Inflammatory macrophage treated with lipopolysaccharide for 4 hours (primary cell): Measurements from ENCODE around the gene CTNNA2.

Source experiments
- DNase-seq: peaks from one replicate; pipeline ENCODE4 v3.0.0-alpha.2; 2020

Gene CTNNA2

DNA sequence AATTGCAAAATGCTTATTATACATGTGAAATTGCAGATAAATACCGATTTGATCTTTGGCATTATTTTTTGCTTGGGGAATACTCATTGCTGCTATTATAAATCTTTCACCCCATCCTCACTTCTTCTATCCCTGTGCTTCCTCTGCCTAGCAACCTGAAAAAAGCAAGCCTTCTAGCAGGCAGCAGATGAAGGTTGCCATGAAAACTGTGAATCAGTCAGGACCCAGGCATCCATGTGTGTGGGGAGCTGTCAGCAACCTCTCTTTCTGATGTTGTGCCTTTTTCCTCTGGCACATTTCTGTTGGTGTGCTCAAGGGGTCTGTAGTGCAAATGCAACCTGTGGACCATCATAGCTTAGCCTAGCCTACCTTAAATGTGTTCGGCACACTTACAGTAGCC lies 427.5 kb downstream of the CTNNA2 start:
- no peak for DNase-seq

- DNase-seq = no peak
These were observed 428.3 kb downstream of the CTNNA2 start for GRCh38 chr2:79941179-79941578.

GRCh38 chr2:79944205-79944604 lies 431.4 kb downstream of the CTNNA2 start:
- no peak for DNase-seq

GRCh38 chr2:79945653-79946445 lies 433.0 kb downstream of the CTNNA2 start:
- DNase-seq = no peak

GRCh38 chr2:79947751-79948150 lies 434.9 kb downstream of the CTNNA2 start:
- DNase-seq = no peak

DNA sequence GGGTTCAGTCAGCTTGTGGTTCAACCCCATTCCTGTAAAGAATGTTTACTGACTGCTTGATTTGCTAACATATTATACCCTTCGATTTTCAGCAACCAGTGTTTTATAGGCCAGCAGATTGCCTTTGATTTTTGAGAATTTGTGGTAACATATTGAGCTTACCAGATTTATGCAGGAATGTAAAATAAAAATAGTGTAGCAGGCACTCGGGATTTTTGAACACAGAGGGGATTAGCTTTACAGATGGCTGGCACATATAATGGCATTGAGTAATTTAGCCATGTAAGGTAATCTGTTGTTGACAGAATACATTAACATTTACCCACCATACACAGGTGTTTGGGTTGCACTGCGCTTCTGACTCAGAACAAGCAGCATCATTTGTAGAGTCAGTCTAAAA lies 437.7 kb downstream of the CTNNA2 start:
- no peak for DNase-seq

GRCh38 chr2:79952616-79953015 lies 439.8 kb downstream of the CTNNA2 start:
- no peak for DNase-seq

DNA sequence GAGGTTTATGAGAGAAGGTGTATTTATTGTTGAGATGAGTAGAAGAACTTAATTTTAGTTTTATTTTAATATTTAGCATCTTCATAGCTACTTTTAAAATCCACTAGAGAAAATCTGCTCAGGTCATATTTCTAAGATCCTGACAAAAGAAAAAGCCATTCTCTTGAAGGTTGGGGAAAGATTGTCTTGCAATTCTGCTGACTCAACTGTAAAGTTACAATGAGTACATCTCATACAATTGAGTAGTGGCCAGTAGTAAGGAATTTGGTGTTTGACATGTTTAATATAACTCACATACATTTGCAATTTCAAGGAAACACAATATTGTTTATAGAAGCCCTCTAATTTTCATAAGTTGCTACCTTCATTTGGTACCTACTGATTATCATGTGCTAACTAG lies 447.2 kb downstream of the CTNNA2 start:
- no peak for DNase-seq

DNA sequence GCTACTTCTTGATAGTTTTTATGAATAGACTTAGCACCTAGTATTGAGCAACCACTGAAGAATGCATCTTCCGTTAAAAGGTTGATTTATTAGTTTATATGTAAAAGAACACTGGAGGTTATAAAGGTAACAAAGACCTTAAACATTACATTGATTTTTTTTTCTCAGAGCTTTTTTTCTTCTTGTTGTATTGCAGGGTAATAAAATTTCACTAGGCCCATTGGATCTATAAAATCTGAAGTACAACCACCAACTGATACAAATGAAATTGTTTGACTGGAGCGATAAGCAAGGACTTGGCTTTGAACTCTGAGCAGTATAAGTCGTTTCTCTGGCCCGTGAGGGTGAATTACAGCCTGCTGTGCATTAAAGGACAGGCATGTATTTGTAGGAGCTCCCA lies 447.7 kb downstream of the CTNNA2 start:
- DNase-seq = no peak

GRCh38 chr2:79964966-79965365 lies 452.1 kb downstream of the CTNNA2 start:
- DNase-seq = no peak

DNA sequence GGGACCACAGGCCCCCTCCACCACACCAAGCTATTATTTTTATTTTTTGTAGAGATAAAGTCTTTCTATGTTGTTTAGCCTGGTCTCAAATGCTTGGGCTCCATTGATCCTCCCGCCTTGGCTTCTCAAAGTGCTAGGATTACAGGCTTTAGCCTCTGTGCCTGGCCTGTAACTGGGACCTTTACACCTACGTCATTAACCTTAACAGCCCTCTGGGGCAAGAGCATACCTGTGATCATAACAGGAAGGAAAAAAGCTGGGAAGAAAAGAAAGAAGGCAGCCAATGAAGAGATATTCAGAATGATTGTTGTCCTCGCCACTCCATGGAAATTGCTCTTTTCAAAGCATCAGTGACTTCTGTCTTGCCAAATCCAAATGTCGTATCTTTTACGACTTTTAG lies 453.5 kb downstream of the CTNNA2 start:
- DNase-seq = no peak

DNA sequence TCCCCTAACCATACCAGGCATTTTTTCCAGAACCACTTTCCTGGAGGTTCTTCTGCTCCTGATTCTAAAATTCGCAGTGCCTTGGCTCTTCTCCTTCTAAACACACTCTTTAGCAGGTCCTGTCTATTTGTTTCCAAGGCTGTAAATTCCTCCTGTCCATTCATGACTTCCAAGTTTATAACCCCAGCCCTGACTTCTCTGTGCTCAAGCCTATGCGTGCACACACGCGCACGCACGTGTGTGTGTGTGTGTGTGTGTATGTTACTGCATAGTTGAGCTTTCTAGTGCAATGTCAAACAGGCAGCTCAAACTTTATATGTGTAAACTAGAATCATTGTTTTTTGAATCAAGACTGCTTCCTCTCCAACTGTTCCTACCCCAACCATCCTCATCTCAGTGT lies 454.0 kb downstream of the CTNNA2 start:
- DNase-seq = no peak

GRCh38 chr2:79971807-79972206 lies 459.0 kb downstream of the CTNNA2 start:
- no peak for DNase-seq

DNA sequence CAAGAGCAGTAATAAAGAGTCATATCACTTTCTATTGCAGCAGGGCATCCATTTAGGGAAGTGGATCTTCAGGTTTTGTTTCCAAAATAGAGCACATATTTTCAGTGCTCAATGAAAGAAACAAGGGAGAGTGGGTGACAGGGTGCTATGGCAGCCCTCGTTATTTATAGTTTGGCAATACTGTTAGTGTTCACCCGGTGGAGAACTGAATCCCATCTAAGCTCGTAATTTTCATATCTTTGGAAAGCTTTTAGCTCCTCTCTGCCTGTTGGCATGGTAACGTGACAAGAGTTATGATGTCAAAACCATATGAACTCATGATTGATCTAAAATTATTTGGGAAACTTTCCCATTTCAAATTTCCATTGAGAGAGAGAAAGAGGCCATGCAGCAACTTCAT lies 459.8 kb downstream of the CTNNA2 start:
- DNase-seq = no peak

GRCh38 chr2:79975791-79976565 lies 463.1 kb downstream of the CTNNA2 start:
- no peak for DNase-seq

GRCh38 chr2:79977792-79978191 lies 464.9 kb downstream of the CTNNA2 start:
- no peak for DNase-seq

GRCh38 chr2:79980116-79980515 lies 467.3 kb downstream of the CTNNA2 start:
- no peak for DNase-seq

- DNase-seq = no peak
These were observed 468.0 kb downstream of the CTNNA2 start for GRCh38 chr2:79980816-79981215.

DNA sequence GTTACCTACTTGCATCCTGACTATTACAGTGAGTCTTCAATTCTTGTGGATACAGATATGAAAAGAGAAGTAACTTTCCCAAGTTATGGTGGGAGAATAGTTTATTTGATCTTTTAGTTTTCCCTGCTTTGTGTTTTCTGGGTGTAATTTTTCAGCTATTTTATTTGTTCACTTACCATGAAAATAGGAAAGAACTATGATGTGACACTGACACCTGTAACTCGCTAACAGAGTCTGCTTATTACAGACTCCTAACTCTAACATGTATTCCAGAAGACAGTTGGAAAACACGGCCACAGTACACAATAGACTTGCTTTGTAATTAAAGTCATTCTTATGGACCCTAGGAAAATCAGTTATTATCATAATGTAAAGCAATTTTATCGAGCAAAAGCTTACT lies 468.5 kb downstream of the CTNNA2 start:
- no peak for DNase-seq

- no peak for DNase-seq
These were observed 469.6 kb downstream of the CTNNA2 start for GRCh38 chr2:79982445-79982844.

DNA sequence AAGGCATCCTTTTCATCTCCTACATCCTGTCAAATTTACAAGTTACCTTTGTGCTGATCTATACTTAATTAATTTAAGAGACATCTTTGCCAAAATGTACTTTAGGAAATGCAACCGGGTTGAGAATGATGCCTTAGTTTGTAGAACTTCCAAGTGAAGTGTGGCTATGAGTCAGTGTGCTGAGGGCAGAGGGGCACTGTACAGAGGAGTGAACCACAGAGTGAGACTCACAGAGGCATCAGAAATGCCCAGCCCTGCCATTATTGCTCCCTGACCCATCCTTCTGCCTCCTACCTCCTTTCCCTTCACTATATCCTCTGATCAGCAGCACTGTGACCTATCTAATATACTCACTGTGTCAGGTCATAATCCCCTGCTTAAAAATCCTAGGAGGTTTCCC lies 471.6 kb downstream of the CTNNA2 start:
- DNase-seq = no peak

DNA sequence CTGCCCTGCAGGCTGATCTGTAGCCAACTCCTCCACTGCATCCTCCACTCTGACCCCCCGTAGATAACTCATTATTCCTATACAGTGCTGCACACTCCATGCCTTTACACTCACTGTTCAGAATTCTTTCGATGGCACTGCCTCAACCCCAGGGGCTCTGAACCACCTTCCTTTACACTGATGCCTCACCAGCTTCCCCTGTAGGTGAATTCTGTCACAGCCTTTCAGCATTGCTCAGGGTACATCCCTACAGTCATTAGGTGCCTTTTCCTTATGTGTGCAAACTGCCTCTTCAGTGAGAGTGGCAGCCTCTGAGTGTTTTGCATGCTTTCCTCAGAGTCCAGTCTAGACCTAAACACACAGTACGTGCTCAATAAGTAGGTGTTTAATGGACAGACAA lies 472.3 kb downstream of the CTNNA2 start:
- DNase-seq = no peak

- no peak for DNase-seq
These were observed 472.7 kb downstream of the CTNNA2 start for GRCh38 chr2:79985571-79985970.

- DNase-seq = no peak
These were observed 480.3 kb downstream of the CTNNA2 start for GRCh38 chr2:79993144-79993543.

GRCh38 chr2:79994161-79994560 lies 481.3 kb downstream of the CTNNA2 start:
- no peak for DNase-seq
